Measurements from ENCODE around the gene LSAMP.
"Not testable (repeated sequence)": the region's sequence is repeated elsewhere in the genome, so short reads cannot be mapped to it uniquely, and the experiment has no call there.

The LSAMP gene

GRCh38 chr3:116103868-116104530, 341.3 kb downstream of the LSAMP start:
- DNase-seq (ENCODE audit: low read depth in 2 of 2): no peak

GRCh38 chr3:116102037-116102436, 343.2 kb downstream of the LSAMP start:
- no peak for DNase-seq (ENCODE audit: low read depth in 2 of 2)

- DNase-seq (ENCODE audit: low read depth in 2 of 2): no peak
Observed at GRCh38 chr3:116097226-116097625, 348.1 kb downstream of the LSAMP start.

GRCh38 chr3:116096631-116097030, 348.7 kb downstream of the LSAMP start:
- DNase-seq (ENCODE audit: low read depth in 2 of 2): no peak

- DNase-seq (ENCODE audit: low read depth in 2 of 2): no peak
Observed at GRCh38 chr3:116093374-116093773, 351.9 kb downstream of the LSAMP start.

- DNase-seq (ENCODE audit: low read depth in 2 of 2): no peak
Observed at GRCh38 chr3:116087426-116087825, 357.9 kb downstream of the LSAMP start.

- DNase-seq (ENCODE audit: low read depth in 2 of 2): no peak
Observed at GRCh38 chr3:116084999-116085791, 360.1 kb downstream of the LSAMP start.

GRCh38 chr3:116083683-116084082, 361.6 kb downstream of the LSAMP start:
- no peak for DNase-seq (ENCODE audit: low read depth in 2 of 2)

GRCh38 chr3:116078561-116078960, 366.7 kb downstream of the LSAMP start:
- DNase-seq (ENCODE audit: low read depth in 2 of 2): no peak

GRCh38 chr3:116077557-116077956, 367.7 kb downstream of the LSAMP start:
- no peak for DNase-seq (ENCODE audit: low read depth in 2 of 2)

GRCh38 chr3:116077059-116077458, 368.2 kb downstream of the LSAMP start:
- DNase-seq (ENCODE audit: low read depth in 2 of 2): no peak

GRCh38 chr3:116070516-116071278, 374.6 kb downstream of the LSAMP start:
- not testable (repeated sequence) for DNase-seq (ENCODE audit: low read depth in 2 of 2)

GRCh38 chr3:116070061-116070460, 375.2 kb downstream of the LSAMP start:
- no peak for DNase-seq (ENCODE audit: low read depth in 2 of 2)

GRCh38 chr3:116069024-116069423, 376.3 kb downstream of the LSAMP start:
- DNase-seq (ENCODE audit: low read depth in 2 of 2): no peak

- DNase-seq (ENCODE audit: low read depth in 2 of 2): no peak
Observed at GRCh38 chr3:116067326-116067725, 378.0 kb downstream of the LSAMP start.

- no peak for DNase-seq (ENCODE audit: low read depth in 2 of 2)
Observed at GRCh38 chr3:116065501-116065900, 379.8 kb downstream of the LSAMP start.

- no peak for DNase-seq (ENCODE audit: low read depth in 2 of 2)
Observed at GRCh38 chr3:116064646-116065045, 380.6 kb downstream of the LSAMP start.

GRCh38 chr3:116059421-116060096, 385.7 kb downstream of the LSAMP start:
- DNase-seq (ENCODE audit: low read depth in 2 of 2): no peak

- DNase-seq (ENCODE audit: low read depth in 2 of 2): no peak
Observed at GRCh38 chr3:116058844-116059243, 386.4 kb downstream of the LSAMP start.

GRCh38 chr3:116057400-116058006, 387.8 kb downstream of the LSAMP start:
- no peak for DNase-seq (ENCODE audit: low read depth in 2 of 2)

- DNase-seq (ENCODE audit: low read depth in 2 of 2): no peak
Observed at GRCh38 chr3:116056280-116056679, 389.0 kb downstream of the LSAMP start.

GRCh38 chr3:116053017-116053416, 392.3 kb downstream of the LSAMP start:
- no peak for DNase-seq (ENCODE audit: low read depth in 2 of 2)
